Right ventricle myocardium superior (tissue), 1 donor: Measurements from ENCODE around the gene ARAP1. TPM values are rescaled to one million over a fixed set of nuclear protein-coding genes. Genes with fewer than 3 reads are reported as not detected.

Experiments
- ATAC-seq: fragments of 200-7000 bp; cut with Tn5 transposase; one replicate; pipeline ENCODE4 v1.9.1; 2020; ENCODE audit warnings: mild to moderate bottlenecking; ENCODE audit not compliant: poor library complexity
- DNase-seq: peaks from one replicate; pipeline ENCODE4 v3.0.0-alpha.2; 2020
- intact Hi-C: fragments of 100-400 bp; cut with DNase I; formaldehyde crosslinking; loops from one replicate; pipeline ENCODE4 v1.11.2; 2022
- total RNA-seq: library from RNA; stranded (reverse); fragmentation: NEBNext Ultra II Directional; extraction: Animal tissue kit (Norgen Biotek cat#: 25700); gene quantifications from one replicate; pipeline ENCODE4 v1.2.1, GENCODE V29; 2021
- donor health status: DM: no; HTN: yes; CAD: no; lungs with severe emphysema.

ARAP1 gene
- total RNA-seq, 1 donor from 2014 or later, result 58.0 TPM

- intact Hi-C loops, result no loop called here
- DNase-seq (no peak), ATAC-seq (no peak)
Measured at GRCh38 chr11:72750556-72751115, 1.6 kb downstream of the ARAP1 start.

- ATAC-seq (no peak), DNase-seq (no peak)
- intact Hi-C loops, result no loop called here
Measured at GRCh38 chr11:72750086-72750485, 2.1 kb downstream of the ARAP1 start.

DNA sequence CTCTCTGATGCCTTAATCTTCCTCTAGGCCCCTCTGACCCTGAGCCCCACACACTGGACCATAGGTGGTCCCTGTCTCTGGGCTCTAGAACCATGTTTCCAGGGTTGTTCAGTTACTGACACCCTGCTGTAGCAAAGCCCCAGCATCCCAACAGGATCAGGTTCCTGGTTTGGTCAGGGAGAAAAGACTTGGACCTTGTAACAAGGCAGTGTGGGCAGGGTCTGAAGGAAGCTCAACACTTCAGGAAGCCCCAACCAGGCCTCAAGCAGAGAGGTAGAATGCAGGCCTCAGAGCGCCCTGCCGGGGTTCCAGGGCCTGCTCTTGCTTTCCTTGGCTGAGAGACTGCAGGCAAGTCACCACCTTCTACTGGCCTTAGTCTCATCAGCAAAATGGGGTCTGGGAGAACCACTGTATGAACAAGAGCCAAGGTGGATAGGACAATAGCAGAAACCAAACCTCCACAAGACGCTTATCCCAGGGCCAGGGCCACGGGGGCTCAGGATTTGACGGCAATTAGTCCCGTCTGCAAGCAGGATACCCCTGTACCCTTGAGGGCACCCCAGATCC is 4.8 kb downstream of the ARAP1 start:
- ATAC-seq (no peak), DNase-seq (no peak)
- intact Hi-C loops, result no loop called here

DNA sequence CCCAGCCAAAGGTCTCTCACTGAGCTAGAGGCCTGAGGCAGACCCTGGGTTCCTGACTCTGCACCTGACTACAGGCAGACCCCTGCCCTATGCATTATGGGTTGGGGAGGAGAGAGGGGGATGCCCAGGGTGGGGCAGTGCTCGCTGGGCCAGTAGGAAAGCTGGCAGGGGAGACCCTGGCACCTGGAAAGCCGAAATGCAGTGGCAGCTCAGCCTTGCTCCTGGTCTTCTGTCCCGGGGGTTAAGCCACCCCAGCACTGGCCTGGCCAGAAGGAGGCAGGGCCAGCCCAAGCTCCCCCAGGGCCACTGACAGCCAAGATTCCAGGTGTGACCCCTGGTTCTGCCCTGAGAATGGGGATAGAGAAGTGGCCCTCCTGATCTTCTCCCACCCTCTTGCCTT is 5.4 kb downstream of the ARAP1 start:
- intact Hi-C loops, result no loop called here
- DNase-seq (no peak), ATAC-seq (no peak)

GRCh38 chr11:72745925-72746550 is 6.2 kb downstream of the ARAP1 start:
- intact Hi-C loops, result no loop called here
- ATAC-seq (no peak), DNase-seq (no peak)

- no peak for DNase-seq
- intact Hi-C loops, result no loop called here
- ATAC-seq, result no peak
Measured at GRCh38 chr11:72745511-72745910, 6.7 kb downstream of the ARAP1 start.

- intact Hi-C loops, result no loop called here
- ATAC-seq (no peak), DNase-seq (no peak)
Measured at GRCh38 chr11:72744474-72744873, 7.7 kb downstream of the ARAP1 start.

DNA sequence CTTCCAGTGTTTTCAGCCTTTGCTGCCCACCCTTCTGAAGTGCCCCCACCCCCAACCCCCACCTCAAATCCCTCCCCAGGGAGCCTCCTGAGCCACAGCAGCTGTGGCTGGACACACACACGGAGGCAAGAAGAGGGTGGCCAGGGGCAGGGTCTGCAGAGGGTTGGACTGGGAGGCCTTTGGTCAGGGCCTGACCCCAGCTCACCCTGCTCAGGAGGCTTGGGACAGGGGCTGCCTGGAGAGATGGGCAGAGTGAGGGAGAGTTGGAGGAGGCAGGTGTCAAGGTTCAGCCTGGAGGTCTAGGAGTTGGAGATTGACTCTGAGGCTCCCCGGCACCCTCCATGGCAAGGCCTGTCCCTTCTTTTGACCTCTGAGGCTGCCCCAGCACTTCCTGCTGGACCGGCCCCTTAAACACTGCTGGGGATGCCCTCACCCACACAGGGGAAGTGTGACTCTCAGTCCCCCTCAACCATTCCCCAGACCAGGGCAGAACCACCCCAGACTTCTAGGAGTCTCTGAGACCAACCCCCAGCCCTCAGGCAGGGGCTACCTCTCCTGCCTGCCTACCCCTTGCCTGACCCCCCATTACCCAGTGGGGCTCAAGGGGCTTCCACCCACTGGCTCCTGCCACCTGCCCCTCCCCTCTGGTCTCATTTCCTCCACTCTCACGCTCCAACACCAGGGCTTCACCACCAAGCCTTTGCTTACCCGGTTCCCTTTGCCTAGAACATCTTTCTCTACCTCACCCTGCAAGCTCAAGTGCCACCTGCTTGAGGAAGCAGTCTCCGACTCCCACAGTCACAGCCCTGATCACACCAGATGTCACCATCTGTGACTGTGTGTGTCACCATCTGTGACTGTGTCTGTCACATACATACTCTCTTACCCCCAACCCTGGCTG is 8.6 kb downstream of the ARAP1 start:
- DNase-seq (no peak), ATAC-seq (no peak)
- intact Hi-C loops, result no loop called here

DNA sequence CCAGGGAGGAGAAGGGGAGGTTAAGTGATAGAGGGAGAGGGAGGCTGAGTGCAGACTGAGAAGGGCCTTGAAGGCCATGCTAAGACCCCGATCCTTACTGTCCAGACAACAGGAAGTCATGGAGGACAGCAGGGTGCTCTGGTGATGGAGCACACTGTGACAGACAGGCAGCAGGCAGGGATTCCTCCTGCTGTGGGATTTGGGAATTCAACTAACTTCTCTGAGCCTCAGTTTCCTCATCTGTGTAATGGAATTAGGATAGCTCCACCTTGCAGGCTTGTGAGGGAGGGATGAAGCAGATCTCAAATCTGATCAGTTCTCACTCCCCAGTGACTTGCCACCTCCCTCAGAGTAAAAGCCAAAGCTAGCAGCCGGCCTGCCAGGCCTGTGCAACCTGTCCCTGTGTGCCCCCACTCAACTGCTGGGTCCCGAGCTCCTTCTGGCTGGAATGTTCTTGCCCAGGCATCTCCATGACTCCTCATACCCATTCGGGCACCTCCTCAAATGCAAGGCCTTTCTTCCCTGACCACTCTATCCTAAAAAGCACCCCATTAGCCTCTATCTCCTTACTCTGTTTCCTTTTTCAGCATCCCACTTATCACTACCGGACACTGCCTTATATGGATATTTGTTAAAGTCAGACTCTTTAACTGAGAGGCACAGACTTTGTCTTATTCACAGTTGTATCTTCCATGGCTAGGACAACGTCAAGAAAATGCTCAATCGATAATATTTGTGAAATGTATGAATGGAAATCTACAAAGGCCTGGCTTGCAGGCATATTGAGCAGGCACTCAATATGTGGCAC is 9.5 kb downstream of the ARAP1 start:
- intact Hi-C loops, result no loop called here
- ATAC-seq (no peak), DNase-seq (no peak)

GRCh38 chr11:72741849-72742512 is 10.2 kb downstream of the ARAP1 start:
- intact Hi-C loops, result no loop called here
- ATAC-seq (no peak), DNase-seq (peak; percentile 51)

DNA sequence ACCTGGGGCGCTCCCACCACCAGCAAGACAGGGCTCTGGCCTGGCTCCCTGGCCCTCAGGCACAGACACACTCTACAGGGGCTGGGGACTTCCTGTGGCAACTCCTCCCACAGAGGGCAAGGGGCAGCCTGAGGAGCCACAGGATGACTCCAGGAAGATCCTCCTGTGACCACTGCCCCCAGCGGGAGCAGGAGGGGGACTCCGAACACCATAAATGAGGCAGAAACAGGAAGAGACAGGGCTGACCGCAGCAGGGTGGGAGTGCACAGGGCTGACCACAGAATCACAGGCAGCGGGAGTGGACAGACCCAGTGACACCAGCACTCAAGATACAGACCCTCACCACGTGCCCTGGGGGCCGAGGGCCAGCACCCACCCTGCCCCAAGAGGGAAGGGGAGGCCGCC is 10.8 kb downstream of the ARAP1 start:
- ATAC-seq (peak; percentile 17), DNase-seq (no peak)
- intact Hi-C loops, result no loop called here

- DNase-seq, result no peak
- intact Hi-C loops, result no loop called here
- no peak for ATAC-seq
Measured at GRCh38 chr11:72740562-72741428, 11.4 kb downstream of the ARAP1 start.

GRCh38 chr11:72740060-72740424 is 12.2 kb downstream of the ARAP1 start:
- intact Hi-C loops, result no loop called here
- no peak for ATAC-seq
- DNase-seq, result no peak

GRCh38 chr11:72739240-72740059 is 12.8 kb downstream of the ARAP1 start:
- ATAC-seq (no peak), DNase-seq (no peak)
- intact Hi-C loops, result no loop called here

- intact Hi-C loops, result no loop called here
- ATAC-seq (peak; percentile 21), DNase-seq (peak; percentile 73)
Measured at GRCh38 chr11:72738199-72739141, 13.7 kb downstream of the ARAP1 start.

GRCh38 chr11:72737336-72737735 is 14.9 kb downstream of the ARAP1 start:
- intact Hi-C loops, result no loop called here
- DNase-seq, result no peak
- no peak for ATAC-seq
